HG02642 (cell line): ENCODE results near the gene TMEM242.

ENCODE experiments used
- ATAC-seq: cut with Tn5 transposase; IDR thresholded peaks from one replicate; pipeline ENCODE4 v1.9.1; 2021; ENCODE audit warnings: mild to moderate bottlenecking; ENCODE audit not compliant: unreplicated experiment, poor library complexity

The TMEM242 gene

DNA sequence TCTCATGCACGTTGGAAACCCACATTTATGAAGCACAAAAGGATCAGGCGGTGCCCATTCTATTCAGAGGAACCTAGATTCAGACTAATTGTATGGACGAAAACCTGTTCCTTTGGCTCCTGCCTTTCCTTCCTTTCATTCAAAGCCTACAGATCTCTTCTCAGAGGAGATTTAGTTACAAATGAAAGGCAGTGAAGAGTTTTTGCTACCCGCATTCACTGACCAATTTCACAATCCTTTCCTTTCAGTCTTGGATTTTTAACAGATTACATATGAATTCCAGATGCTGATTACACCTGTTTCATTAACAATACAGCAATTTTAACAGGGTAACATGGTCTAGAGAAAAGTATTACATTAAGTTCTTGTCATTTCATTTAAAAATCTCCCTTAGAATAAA is 32.0 kb downstream of the TMEM242 start:
- no peak for ATAC-seq

DNA sequence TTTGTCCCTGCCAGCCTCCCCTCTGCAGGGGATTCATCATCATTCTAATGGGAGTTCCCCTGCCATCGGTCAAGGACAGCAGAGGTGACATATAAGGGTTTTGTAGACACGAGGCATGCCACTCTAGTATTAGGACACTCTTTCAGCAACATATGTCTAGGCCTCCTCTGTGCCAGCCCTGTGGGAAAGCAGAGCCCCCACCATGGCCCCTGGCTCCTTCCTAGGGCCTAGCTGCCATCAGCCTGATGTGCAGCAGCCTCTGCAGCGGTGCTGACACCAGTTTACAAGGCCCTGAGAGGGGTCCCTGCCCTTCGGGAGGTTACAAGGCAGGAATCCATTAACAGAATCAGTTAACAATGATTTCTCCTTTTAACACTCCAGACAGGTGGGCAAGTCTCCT is 32.5 kb downstream of the TMEM242 start:
- no peak for ATAC-seq

GRCh38 chr6:157289764-157290163 is 33.6 kb downstream of the TMEM242 start:
- ATAC-seq, result no peak

DNA sequence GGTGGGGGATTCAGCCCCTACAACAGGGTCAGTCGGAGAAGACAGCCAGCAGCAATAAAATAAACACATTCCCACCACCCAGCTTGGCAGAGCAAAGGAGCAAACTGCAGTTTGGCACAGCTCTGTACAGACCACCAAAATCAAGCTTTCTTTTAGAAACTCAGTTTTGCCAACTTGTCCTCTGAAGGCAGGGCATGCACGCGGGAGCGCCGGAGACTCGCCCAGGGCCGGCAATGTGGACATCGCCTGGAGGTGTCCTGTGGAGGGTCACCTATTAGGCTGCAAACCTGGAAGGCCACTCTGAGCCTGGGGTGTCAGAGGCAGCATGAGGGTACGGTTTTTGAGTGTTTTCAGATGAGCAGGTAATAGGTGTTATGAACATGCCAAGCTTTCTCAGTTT is 34.7 kb downstream of the TMEM242 start:
- ATAC-seq, result no peak

DNA sequence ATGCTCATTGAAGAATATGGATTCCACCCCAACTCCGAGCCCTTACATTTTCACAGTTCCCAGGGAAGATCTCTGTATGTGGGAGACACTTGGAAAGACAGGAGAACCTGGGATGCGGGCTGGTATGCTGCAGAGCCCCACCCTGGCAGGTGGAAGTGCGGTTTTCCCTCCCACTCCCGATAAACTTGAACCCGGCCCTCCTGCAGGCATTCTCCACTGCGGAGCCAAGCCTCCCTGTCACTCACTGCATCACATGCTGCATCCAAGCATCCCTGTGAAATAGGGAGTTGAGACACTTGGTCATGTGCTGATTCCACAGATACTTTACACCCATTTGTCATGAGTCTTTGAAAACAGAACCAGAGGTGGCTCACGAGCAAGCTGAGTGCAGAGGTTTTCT is 35.4 kb downstream of the TMEM242 start:
- ATAC-seq, result no peak

GRCh38 chr6:157287247-157287850 is 36.0 kb downstream of the TMEM242 start:
- ATAC-seq, result no peak

- ATAC-seq, result no peak
These were observed 37.9 kb downstream of the TMEM242 start for GRCh38 chr6:157285422-157285779.

GRCh38 chr6:157284738-157285421 is 38.4 kb downstream of the TMEM242 start:
- no peak for ATAC-seq

DNA sequence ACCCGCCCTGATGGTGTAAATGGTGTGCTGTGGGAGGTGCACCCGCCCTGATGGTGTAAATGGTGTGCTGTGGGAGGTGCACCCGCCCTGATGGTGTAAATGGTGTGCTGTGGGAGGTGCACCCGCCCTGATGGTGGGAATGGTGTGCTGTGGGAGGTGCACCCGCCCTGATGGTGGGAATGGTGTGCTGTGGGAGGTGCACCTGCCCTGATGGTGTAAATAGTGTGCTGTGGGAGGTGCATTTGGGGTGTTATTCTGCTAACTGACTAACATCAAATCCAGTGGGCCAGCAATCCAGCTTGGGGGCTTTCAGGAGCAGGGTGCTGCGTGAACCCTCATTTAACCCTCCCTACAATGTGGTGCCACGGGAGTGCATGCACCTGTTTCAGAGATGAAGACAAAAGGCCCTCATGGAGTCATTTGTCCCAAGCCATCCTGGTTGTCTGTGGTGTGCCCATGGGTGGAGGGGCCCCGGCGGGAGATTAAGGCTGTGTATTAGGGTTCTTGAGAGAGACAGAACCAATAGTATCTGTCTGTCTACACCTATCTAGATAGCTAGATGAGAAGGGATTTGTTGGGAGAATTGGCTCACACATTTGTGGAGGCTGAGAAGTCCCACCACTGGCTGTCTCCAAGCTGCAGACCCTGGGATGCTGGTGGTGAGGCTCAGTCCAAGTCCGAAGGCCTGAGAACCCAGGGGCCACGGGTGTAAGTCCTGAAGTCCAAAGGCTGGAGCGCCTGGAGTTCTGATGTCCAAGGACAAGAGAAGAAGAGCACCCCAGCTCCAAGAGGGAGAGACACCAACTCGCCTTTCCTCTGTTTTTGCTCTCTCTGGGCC is 39.2 kb downstream of the TMEM242 start:
- no peak for ATAC-seq

DNA sequence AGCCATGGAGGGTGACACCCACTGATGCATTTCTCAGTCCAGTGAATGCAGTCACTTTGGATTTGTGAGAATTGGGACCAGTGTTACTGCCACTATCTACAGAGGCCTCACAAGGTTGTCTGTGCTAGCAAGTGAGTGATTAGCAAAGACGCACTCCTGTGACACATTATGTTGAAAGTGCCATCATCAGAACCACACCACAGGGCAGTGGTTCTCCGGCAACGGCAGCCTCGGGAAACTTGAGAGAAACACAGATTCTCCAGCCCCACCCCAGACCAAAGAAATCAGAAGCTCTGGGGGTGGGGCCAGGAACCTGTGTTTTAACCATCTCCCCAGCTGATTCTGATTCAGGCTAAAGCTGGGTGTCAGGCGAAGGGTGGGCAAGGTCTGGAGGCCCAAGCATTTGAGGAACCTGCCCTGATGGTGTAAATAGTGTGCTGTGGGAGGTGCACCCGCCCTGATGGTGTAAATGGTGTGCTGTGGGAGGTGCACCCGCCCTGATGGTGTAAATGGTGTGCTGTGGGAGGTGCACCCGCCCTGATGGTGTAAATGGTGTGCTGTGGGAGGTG is 39.9 kb downstream of the TMEM242 start:
- no peak for ATAC-seq

DNA sequence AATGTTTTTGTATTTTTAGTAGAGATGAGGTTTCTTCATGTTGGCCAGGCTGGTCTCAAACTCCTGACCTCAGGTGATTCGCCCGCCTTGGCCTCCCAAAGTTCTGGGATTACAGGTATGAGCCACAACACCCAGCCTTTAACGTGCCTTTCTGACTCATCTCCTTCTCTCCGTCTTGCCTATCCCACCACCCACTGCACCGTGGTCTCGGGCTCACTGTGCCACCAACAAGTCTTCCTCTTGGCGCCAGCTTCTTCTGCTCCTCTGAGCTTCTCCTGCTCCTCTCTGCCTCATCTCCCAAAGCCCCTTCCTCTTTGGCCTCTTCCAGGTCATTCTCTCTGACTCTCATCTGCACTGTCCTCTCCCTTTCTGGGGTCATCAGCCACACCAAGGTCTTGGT is 41.0 kb downstream of the TMEM242 start:
- no peak for ATAC-seq

DNA sequence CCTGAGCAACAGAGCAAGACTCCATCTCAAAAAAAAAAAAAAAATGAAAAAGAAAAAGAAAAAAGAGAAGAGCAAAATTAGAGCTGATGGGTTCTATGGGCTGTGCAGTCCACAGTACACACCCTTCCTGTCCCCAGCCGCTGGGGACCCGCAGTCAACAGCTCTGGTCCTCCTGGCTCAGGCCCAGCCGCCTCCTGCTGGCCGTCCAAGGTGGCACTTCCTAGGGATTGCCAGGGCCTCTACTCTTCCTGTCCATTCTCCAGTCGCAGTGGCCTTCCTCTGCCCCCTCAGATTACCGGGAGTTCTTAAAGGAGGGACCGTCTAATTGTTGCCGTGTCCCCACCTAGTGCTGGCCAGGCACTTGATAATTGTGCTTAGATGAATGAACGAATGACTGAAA is 41.7 kb downstream of the TMEM242 start:
- ATAC-seq, result no peak

- ATAC-seq, result no peak
These were observed 42.4 kb downstream of the TMEM242 start for GRCh38 chr6:157280947-157281346.

GRCh38 chr6:157280157-157280556 is 43.2 kb downstream of the TMEM242 start:
- no peak for ATAC-seq

GRCh38 chr6:157278171-157278570 is 45.1 kb downstream of the TMEM242 start:
- ATAC-seq, result no peak

DNA sequence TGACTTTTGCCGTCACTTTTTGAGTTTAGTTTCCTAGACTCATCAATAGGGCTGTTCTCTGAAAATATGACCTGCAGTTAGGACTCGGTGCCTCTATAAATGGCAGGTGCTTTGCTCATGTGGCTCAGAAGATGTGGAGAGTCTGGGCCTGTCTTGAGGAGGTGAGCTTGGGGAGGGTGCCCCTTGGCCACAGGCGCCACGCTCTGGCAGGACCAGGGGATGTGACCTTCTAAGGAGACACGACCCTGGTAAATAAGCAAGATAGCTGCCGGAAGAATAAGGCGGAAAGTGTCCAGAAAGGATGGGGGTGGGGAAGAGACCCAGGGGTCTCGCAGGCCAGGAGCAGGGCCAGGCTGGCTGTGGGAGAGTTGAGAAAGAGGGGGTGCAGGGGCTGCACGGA is 46.6 kb downstream of the TMEM242 start:
- no peak for ATAC-seq

DNA sequence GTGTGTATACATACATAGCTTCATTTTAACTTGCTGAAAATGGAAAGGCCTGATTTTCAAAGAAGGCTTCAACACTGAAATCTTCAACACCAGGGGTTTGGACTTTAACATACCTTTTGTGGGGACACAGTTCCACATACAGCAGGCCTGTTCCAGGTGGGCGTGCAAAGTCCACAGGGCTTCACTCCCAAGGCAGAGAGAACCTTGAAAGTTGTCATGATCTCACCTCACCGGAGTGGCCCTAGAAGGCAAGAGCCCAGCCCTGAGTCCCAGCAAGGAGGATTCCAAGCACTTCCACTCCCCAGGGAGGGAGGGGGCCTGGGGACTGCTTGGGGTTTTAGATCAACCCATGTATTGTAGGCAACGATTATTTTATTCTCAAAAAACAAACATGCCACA is 47.2 kb downstream of the TMEM242 start:
- no peak for ATAC-seq

- peak; percentile 96 for ATAC-seq
These were observed 48.7 kb downstream of the TMEM242 start for GRCh38 chr6:157274471-157275226.

GRCh38 chr6:157273756-157274470 is 49.4 kb downstream of the TMEM242 start:
- peak; percentile 39 for ATAC-seq
